ENCODE data around the gene GPBP1.

The GPBP1 gene

GRCh38 chr5:57193757-57194413 lies 20.0 kb downstream of the GPBP1 start:
- H3K9ac ChIP-seq: no peak overlapping the region
- no peak overlapping the region for H2AFZ ChIP-seq
- H3K4me1 ChIP-seq: peaks cover 4% of the 10 kb centered on the region
- peaks cover 66% of the 10 kb centered on the region for H3K79me2 ChIP-seq
- no peak overlapping the region for H3K4me3 ChIP-seq (ENCODE audit: low read depth, low read length)
- no peak for TF ChIP-seq CTCF (IDR thresholded peaks at IDR 0.05)
- no peak overlapping the region for H3K27ac ChIP-seq
- no peaks in the 10 kb centered on the region for H3K36me3 ChIP-seq (ENCODE audit: control insufficient read depth, insufficient read depth, low read length)
- H3K4me2 ChIP-seq (ENCODE audit: low read length): no peak overlapping the region
- H3K27me3 ChIP-seq (ENCODE audit: control insufficient read depth, insufficient read depth, low read length): no peaks in the 10 kb centered on the region
- no peaks in the 10 kb centered on the region for H3K9me3 ChIP-seq (ENCODE audit: control insufficient read depth, low read length)

GRCh38 chr5:57194653-57195052 lies 20.8 kb downstream of the GPBP1 start:
- no peak for TF ChIP-seq CTCF (IDR thresholded peaks at IDR 0.05)
- Histone ChIP-seq H3K9me3 (ENCODE audit: control insufficient read depth, low read length) (no peaks in the 10 kb centered on the region), H3K4me1 (peaks cover under 1% of the 10 kb centered on the region), H3K36me3 (ENCODE audit: control insufficient read depth, insufficient read depth, low read length) (no peaks in the 10 kb centered on the region), H3K79me2 (peaks cover 62% of the 10 kb centered on the region), H3K4me2 (ENCODE audit: low read length) (no peak overlapping the region), H3K27me3 (ENCODE audit: control insufficient read depth, insufficient read depth, low read length) (no peaks in the 10 kb centered on the region), H2AFZ (no peak overlapping the region), H3K9ac (no peak overlapping the region), H3K4me3 (ENCODE audit: low read depth, low read length) (no peak overlapping the region), H3K27ac (no peak overlapping the region)

GRCh38 chr5:57195060-57195459 lies 21.2 kb downstream of the GPBP1 start:
- H3K79me2 ChIP-seq: peaks cover 60% of the 10 kb centered on the region
- TF ChIP-seq CTCF (IDR thresholded peaks at IDR 0.05): no peak
- no peak overlapping the region for H2AFZ ChIP-seq
- H3K9ac ChIP-seq: no peak overlapping the region
- no peaks in the 10 kb centered on the region for H3K36me3 ChIP-seq (ENCODE audit: control insufficient read depth, insufficient read depth, low read length)
- H3K4me2 ChIP-seq (ENCODE audit: low read length): no peak overlapping the region
- no peak overlapping the region for H3K27ac ChIP-seq
- no peaks in the 10 kb centered on the region for H3K27me3 ChIP-seq (ENCODE audit: control insufficient read depth, insufficient read depth, low read length)
- H3K4me1 ChIP-seq: no peaks in the 10 kb centered on the region
- H3K9me3 ChIP-seq (ENCODE audit: control insufficient read depth, low read length): no peaks in the 10 kb centered on the region
- no peak overlapping the region for H3K4me3 ChIP-seq (ENCODE audit: low read depth, low read length)

GRCh38 chr5:57199866-57200265 lies 26.0 kb downstream of the GPBP1 start:
- no peaks in the 10 kb centered on the region for H3K36me3 ChIP-seq (ENCODE audit: control insufficient read depth, insufficient read depth, low read length)
- peaks cover 45% of the 10 kb centered on the region for H3K79me2 ChIP-seq
- no peak overlapping the region for H3K27ac ChIP-seq
- no peaks in the 10 kb centered on the region for H3K27me3 ChIP-seq (ENCODE audit: control insufficient read depth, insufficient read depth, low read length)
- no peak overlapping the region for H3K4me3 ChIP-seq (ENCODE audit: low read depth, low read length)
- no peaks in the 10 kb centered on the region for H3K9me3 ChIP-seq (ENCODE audit: control insufficient read depth, low read length)
- TF ChIP-seq CTCF (IDR thresholded peaks at IDR 0.05): no peak
- H3K9ac ChIP-seq: no peak overlapping the region
- H3K4me1 ChIP-seq: peaks cover 8% of the 10 kb centered on the region
- H2AFZ ChIP-seq: no peak overlapping the region
- H3K4me2 ChIP-seq (ENCODE audit: low read length): no peak overlapping the region

GRCh38 chr5:57202811-57203210 lies 29.0 kb downstream of the GPBP1 start:
- Histone ChIP-seq H2AFZ (no peak overlapping the region), H3K4me3 (ENCODE audit: low read depth, low read length) (no peak overlapping the region), H3K4me1 (peaks cover 8% of the 10 kb centered on the region), H3K36me3 (ENCODE audit: control insufficient read depth, insufficient read depth, low read length) (no peaks in the 10 kb centered on the region), H3K27ac (no peak overlapping the region), H3K27me3 (ENCODE audit: control insufficient read depth, insufficient read depth, low read length) (no peaks in the 10 kb centered on the region), H3K4me2 (ENCODE audit: low read length) (no peak overlapping the region), H3K9ac (no peak overlapping the region), H3K9me3 (ENCODE audit: control insufficient read depth, low read length) (no peaks in the 10 kb centered on the region), H3K79me2 (peaks cover 44% of the 10 kb centered on the region)
- TF ChIP-seq CTCF (IDR thresholded peaks at IDR 0.05): no peak

Data from parathyroid adenoma (tissue), 2 donors.